Measurements from ENCODE around the gene KRTAP5-5.
"Not testable (repeated sequence)": the region's sequence is repeated elsewhere in the genome, so short reads cannot be mapped to it uniquely, and the experiment has no call there.

KRTAP5-5 gene, protein sequence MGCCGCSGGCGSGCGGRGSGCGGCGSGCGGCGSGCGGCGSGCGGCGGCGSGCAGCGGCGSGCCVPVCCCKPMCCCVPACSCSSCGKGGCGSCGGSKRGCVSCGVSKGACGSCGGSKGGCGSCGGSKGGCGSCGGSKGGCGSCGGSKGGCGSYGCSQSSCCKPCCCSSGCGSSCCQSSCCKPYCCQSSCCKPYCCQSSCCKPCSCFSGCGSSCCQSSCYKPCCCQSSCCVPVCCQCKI

DNA sequence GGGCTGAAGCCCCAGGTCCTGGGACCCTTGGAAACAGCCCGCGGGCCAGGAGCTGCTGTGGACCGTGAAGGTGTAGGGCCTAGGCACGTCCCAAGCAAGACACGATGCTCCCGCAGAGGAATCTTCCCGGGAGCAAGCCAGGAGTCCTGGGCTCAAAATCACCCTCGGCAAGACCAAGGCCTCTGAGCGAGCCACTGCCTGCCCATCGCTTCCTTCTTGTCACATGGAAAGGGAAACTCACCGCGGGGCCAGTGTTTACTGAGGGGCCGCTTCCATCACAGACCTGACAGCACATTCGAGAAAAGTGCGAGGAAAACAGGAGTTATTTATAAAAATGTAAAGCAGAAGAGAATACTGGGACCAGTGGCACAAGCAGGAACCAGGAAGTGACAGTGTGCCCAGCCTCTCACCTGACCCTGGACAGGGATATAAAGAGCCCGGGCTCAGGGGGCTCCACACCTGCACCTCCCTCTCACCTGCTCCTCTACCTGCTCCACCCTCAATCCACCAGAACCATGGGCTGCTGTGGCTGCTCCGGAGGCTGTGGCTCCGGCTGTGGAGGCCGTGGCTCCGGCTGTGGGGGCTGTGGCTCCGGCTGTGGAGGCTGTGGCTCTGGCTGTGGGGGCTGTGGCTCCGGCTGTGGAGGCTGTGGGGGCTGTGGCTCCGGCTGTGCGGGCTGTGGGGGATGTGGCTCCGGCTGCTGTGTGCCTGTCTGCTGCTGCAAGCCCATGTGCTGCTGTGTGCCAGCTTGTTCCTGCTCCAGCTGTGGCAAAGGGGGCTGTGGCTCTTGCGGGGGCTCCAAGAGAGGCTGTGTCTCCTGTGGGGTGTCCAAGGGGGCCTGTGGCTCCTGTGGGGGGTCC, at the start of gene KRTAP5-5:
Gene KRTAP5-5 (plus strand): TSS at position 450 of the 860 bp plus-strand sequence. CDS start 66 bp downstream, at position 516.
- no peak within 1 kb of the TSS for H3K27ac ChIP-seq
- no peak within 1 kb of the TSS for H3K4me3 ChIP-seq

GRCh38 chr11:1581976-1582375, 47.6 kb upstream of the KRTAP5-5 start:
- Histone ChIP-seq H3K4me3 (no peak overlapping the region), H3K27ac (no peak overlapping the region)

DNA sequence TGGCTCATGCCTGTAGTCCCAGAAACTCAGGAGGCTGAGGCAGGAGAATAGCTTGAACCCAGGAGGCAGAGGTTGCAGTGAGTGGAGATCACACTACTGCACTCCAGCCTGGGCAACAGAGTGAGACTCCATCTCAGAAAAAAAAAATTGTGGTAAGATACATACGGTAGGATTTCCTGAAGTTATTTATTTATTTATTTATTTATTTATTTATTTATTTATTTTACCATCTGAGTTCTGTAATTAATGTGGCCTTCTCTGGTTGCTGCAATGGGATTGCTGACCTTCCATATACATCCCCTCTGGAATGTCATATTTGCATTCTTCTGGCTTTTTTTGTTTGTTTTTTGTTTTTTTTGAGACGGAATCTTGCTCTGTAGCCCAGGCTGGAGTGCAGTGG, 46.7 kb upstream of the KRTAP5-5 start:
- not testable (repeated sequence) for H3K4me3 ChIP-seq, H3K27ac ChIP-seq

GRCh38 chr11:1584661-1585370, 44.8 kb upstream of the KRTAP5-5 start, which contains the start of gene KRTAP5-1:
KRTAP5-1 (minus strand) TSS chr11:1585283; CDS start chr11:1585249, 34 bp downstream.
- not testable (repeated sequence) for H3K27ac ChIP-seq, H3K4me3 ChIP-seq

- no peak overlapping the region for H3K4me3 ChIP-seq
- no peak overlapping the region for H3K27ac ChIP-seq
Measured at GRCh38 chr11:1586699-1587098, 42.9 kb upstream of the KRTAP5-5 start.

GRCh38 chr11:1589191-1589963, 40.2 kb upstream of the KRTAP5-5 start:
- not testable (repeated sequence) for H3K4me3 ChIP-seq
- peak overlapping the region in 4 of 21 experiments; percentile 5 to 47 (median 26) for H3K27ac ChIP-seq

DNA sequence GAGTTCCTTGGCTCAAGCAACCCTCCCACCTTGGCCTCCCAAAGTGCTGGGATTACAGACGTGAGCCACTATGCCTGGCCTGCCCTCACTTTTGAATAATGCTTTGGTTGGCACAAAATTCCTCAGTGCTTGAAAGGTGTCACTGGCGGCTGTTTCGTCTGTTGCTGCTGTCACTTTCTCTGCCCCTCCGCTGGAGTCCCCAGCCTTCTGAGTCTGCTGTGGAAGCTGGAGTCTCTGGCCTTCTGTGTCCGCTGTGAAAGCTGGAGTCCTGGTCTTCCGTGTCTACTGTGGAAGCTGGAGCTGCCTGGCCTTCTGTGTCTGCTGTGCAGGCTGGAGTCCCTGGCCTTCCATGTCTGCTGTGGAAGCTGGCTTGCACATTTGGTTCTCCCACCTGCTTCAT, 39.6 kb upstream of the KRTAP5-5 start:
- no peak overlapping the region for H3K27ac ChIP-seq
- no peak overlapping the region for H3K4me3 ChIP-seq

DNA sequence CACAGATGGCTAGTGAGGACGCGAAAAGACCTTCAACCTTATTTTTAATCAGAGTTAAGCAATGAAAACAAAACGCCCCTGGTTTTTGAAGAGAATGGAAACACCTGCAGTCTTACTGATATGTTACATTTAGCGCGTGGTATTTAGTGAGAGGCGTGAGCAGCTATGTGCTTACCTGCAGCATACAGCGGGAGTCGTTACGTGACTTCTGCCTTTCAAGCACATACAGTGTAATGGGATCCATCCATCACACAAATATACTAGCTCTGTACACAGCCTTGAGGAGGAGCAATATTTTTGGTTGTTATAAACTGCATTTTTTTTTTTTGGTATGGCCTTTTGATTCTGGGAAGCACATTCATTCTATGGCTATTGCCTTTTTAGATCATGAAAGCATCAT, 36.9 kb upstream of the KRTAP5-5 start:
- Histone ChIP-seq H3K27ac (no peak overlapping the region), H3K4me3 (no peak overlapping the region)

GRCh38 chr11:1595994-1596575, 33.5 kb upstream of the KRTAP5-5 start:
- not testable (repeated sequence) for H3K27ac ChIP-seq

DNA sequence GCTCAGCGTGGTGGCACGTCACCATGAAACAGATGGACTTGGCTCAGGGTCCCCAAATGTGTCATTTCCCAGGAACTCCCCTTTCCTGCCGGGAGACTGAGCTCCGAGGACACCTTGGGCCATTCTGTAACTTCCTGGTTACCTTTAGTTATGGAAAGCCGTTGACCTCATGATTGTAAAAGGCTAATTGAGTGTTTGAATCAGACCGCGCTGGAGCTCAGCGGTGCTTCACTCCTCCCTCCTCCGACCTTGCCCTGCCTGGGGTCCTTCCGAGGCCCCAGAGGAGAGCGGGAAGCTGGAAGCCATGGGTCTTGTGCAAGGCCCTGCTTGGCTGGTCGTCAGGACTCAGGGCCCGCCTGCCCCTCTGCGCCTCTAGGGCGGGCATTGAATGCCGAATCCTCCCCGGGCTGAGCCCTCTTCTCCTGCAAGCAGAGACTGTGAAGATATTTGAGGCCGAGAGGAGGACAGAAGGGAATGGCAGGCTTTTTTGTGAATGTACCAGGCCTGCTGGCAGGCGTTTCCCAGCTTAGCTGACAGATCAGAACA, 32.9 kb upstream of the KRTAP5-5 start:
- H3K27ac ChIP-seq, H3K4me3 ChIP-seq: not testable (repeated sequence)

More at GRCh38 chr11:1595994-1596575, 33.5 kb upstream of the KRTAP5-5 start:
- H3K4me3 ChIP-seq = not testable (repeated sequence)

DNA sequence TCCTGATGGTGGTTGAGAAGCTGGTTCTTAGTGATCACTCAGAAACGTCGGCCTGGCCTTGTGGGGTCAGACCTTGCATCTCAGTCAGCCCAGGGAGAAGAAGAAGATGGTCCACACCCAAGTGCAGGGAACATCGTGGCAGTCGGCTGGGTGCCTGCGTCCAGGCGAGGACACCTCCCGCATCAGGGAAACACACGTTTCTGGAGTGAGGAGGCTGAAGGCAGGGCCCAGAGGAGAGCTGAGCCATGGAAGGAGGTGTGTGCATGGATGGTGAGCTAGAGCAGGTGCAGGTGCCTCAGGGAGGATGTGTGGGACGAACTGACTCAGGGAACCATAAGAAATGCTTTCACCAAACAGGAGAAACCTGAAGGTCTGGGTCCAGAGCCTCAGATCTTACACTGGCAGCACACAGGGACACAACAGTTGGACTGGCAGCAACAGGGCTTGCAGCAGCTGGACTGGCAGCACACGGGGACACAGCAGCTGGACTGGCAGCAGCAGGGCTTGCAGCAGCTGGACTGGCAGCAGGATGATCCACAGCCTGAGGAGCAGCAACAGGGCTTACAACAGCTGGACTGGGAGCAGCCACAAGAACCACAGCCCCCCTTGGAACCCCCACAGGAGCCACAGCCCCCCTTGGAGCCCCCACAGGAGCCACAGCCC, 32.1 kb upstream of the KRTAP5-5 start:
- no peak overlapping the region for H3K4me3 ChIP-seq
- peak overlapping the region in 1 of 21 experiments; percentile 34 for H3K27ac ChIP-seq

- Histone ChIP-seq H3K4me3 (no peak within 1 kb of the TSS), H3K27ac (peak within 1 kb of the TSS in 1 of 21 experiments; percentile 34)
Measured at GRCh38 chr11:1597994-1598380, 31.6 kb upstream of the KRTAP5-5 start, which contains the start of gene KRTAP5-2. KRTAP5-2 (minus strand) TSS chr11:1598294; CDS start chr11:1598250, 44 bp downstream.

DNA sequence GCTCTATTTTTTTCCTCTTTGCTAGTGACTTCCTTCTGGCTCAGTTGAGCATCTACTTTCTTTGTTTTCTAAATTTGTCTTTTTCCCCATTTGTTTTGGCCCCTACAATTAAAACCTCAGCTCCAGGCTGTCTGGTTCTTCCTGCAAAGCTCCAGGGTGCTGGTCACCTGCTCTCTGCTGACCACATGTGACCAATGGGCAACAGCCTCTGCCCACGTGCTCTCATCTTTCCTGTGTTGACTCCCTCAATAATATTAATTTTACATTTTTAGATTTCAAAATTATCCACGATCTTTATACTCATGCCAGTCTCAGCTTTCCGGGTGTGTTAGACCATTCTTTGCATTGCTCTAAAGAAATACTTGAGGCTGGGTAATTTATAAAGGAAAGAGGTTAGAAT, 31.2 kb upstream of the KRTAP5-5 start:
- H3K4me3 ChIP-seq, H3K27ac ChIP-seq: not testable (repeated sequence)

DNA sequence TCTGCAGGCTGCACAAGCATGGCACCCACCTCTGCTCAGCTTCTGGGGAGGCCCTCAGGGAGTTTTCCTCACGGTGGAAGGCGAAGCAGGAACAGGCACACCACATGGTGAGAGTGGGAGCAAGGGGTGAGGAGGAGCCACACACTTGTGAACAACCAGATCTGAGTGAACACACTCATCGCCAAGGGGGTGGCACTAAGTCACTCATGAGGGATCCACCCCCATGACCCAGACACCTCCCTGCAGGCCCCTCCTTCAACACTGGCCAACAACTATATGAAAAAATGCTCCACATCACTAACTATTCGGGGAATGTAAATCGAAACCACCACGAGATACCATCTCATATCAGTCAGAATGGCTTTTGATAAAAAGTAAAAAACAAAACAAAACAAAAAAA, 30.8 kb upstream of the KRTAP5-5 start:
- Histone ChIP-seq H3K27ac (no peak overlapping the region), H3K4me3 (no peak overlapping the region)

GRCh38 chr11:1600626-1601025, 28.9 kb upstream of the KRTAP5-5 start:
- no peak overlapping the region for H3K4me3 ChIP-seq
- no peak overlapping the region for H3K27ac ChIP-seq

- not testable (repeated sequence) for H3K4me3 ChIP-seq, H3K27ac ChIP-seq
Measured at GRCh38 chr11:1601663-1602062, 27.9 kb upstream of the KRTAP5-5 start.

DNA sequence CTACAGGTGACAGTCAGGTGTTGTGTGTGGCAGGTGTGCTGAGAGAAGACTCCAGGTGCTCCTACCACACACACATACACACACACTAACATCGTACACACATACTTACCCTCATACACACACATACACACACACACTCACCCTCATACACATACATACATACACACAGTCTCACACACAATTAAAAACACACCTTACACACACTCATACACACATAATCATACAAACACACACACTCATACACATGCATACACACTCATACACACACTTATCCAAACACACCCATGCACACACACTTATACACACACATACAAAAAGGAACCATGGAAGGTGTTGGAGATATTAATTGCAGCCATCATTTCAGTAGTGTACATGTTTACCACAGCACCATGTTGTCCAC, 25.9 kb upstream of the KRTAP5-5 start:
- Histone ChIP-seq H3K4me3 (no peak overlapping the region), H3K27ac (no peak overlapping the region)

GRCh38 chr11:1604181-1604580, 25.4 kb upstream of the KRTAP5-5 start:
- Histone ChIP-seq H3K27ac (no peak overlapping the region), H3K4me3 (no peak overlapping the region)
